Immature natural killer cell (primary cell): ENCODE data around the gene LPAR6. TPM values are rescaled to one million over a fixed set of nuclear protein-coding genes. Genes with fewer than 3 reads are reported as not detected.

Source experiments
- DNase-seq, 3 donors: peaks; one replicate each; pipeline ENCODE4 v3.0.0; 2022; ENCODE audit warnings: mixed read lengths in 1 of 3
- H3K27ac Mint-ChIP-seq, 6 donors: one replicate each; pipeline ENCODE4 v1.8.0; 2020; ENCODE audit warnings: mixed read lengths in 6 of 6, mild to moderate bottlenecking in 5 of 6, inconsistent platforms in 4 of 6, moderate library complexity in 3 of 6
- H3K27me3 Mint-ChIP-seq, 3 donors: one replicate each; pipeline ENCODE4 v1.8.0; 2020 to 2021; ENCODE audit warnings: low read depth in 3 of 3, mild to moderate bottlenecking in 3 of 3, mixed read lengths in 3 of 3, moderate library complexity in 3 of 3, inconsistent platforms in 1 of 3
- H3K36me3 Mint-ChIP-seq, 3 donors: one replicate each; pipeline ENCODE4 v1.8.0; 2020; ENCODE audit warnings: mixed read lengths in 3 of 3, inconsistent platforms in 2 of 3, mild to moderate bottlenecking in 2 of 3
- H3K4me1 Mint-ChIP-seq, 2 donors: one replicate each; pipeline ENCODE4 v1.8.0; 2020; ENCODE audit warnings: inconsistent platforms in 2 of 2, mild to moderate bottlenecking in 2 of 2, mixed read lengths in 2 of 2, moderate library complexity in 1 of 2
- H3K4me3 Mint-ChIP-seq, 5 donors: one replicate each; pipeline ENCODE4 v1.8.0; 2020; ENCODE audit warnings: mild to moderate bottlenecking in 5 of 5, mixed read lengths in 5 of 5, inconsistent platforms in 3 of 5, moderate library complexity in 3 of 5
- H3K9me3 Mint-ChIP-seq, 6 donors: one replicate each; pipeline ENCODE4 v1.8.0; 2020; ENCODE audit warnings: mild to moderate bottlenecking in 6 of 6, mixed read lengths in 6 of 6, inconsistent platforms in 4 of 6, moderate library complexity in 3 of 6
- polyA plus RNA-seq, 3 donors: library from polyadenylated mRNA; unstranded; fragments of 300-500 nt; fragmentation: Illumina TruSeq; gene quantifications; one replicate each; pipeline ENCODE4 v1.2.3, GENCODE V29; 2021

LPAR6 gene
- polyA plus RNA-seq, 3 donors from 2014 or later = 9.4 to 19.3 (median 14.6) TPM

- DNase-seq = no peak
- Mint-ChIP-seq H3K27me3 (peaks cover 0 to 2% (median 2%) of the 10 kb centered on the region in 3 donors), H3K9me3 (no peaks in the 10 kb centered on the region), H3K27ac (peak overlapping the region in 5 of 6 donors; percentile 14 to 74 (median 19)), H3K4me3 (no peak overlapping the region), H3K36me3 (peaks cover 0 to 10% (median 7%) of the 10 kb centered on the region in 3 donors), H3K4me1 (peaks cover 61 to 95% of the 10 kb centered on the region in 2 donors)
These were observed 7.0 kb downstream of the LPAR6 start for GRCh38 chr13:48405875-48406274.

- H3K27me3 Mint-ChIP-seq = peaks cover 0 to 2% (median 2%) of the 10 kb centered on the region in 3 donors
- no peak for DNase-seq
- peaks cover 57 to 92% of the 10 kb centered on the region in 2 donors for H3K4me1 Mint-ChIP-seq
- no peak overlapping the region for H3K4me3 Mint-ChIP-seq
- peaks cover 0 to 8% (median 5%) of the 10 kb centered on the region in 3 donors for H3K36me3 Mint-ChIP-seq
- H3K27ac Mint-ChIP-seq = peak overlapping the region in 5 of 6 donors; percentile 51 to 92 (median 89)
- no peaks in the 10 kb centered on the region for H3K9me3 Mint-ChIP-seq
These were observed 8.0 kb downstream of the LPAR6 start for GRCh38 chr13:48404952-48405351.

- no peak for DNase-seq
- Mint-ChIP-seq H3K27me3 (peaks cover 0 to 2% (median 0%) of the 10 kb centered on the region in 3 donors), H3K4me1 (peaks cover 49 to 82% of the 10 kb centered on the region in 2 donors), H3K9me3 (no peaks in the 10 kb centered on the region), H3K27ac (peak overlapping the region; percentile 84 to 92 (median 88)), H3K4me3 (peak overlapping the region; percentile 22 to 77 (median 50)), H3K36me3 (peaks cover 0 to 4% (median 4%) of the 10 kb centered on the region in 3 donors)
These were observed 9.0 kb downstream of the LPAR6 start for GRCh38 chr13:48403913-48404312.

- Mint-ChIP-seq H3K27ac (peak overlapping the region; percentile 84 to 92 (median 88)), H3K4me1 (peaks cover 42 to 80% of the 10 kb centered on the region in 2 donors), H3K27me3 (peaks cover 0 to 2% (median 0%) of the 10 kb centered on the region in 3 donors), H3K9me3 (no peaks in the 10 kb centered on the region), H3K36me3 (no peaks in the 10 kb centered on the region), H3K4me3 (peak overlapping the region; percentile 71 to 81 (median 74))
- DNase-seq = peak; percentile 58 to 72 (median 64)
These were observed 9.7 kb downstream of the LPAR6 start for GRCh38 chr13:48403151-48403631.

GRCh38 chr13:48402325-48402932, 10.5 kb downstream of the LPAR6 start:
- H3K27ac Mint-ChIP-seq = peak overlapping the region; percentile 76 to 88 (median 82)
- DNase-seq = no peak
- H3K36me3 Mint-ChIP-seq = no peaks in the 10 kb centered on the region
- no peaks in the 10 kb centered on the region for H3K9me3 Mint-ChIP-seq
- peak overlapping the region; percentile 39 to 74 (median 42) for H3K4me3 Mint-ChIP-seq
- H3K4me1 Mint-ChIP-seq = peaks cover 42 to 80% of the 10 kb centered on the region in 2 donors
- H3K27me3 Mint-ChIP-seq = peaks cover 0 to 2% (median 0%) of the 10 kb centered on the region in 3 donors

- Mint-ChIP-seq H3K4me1 (peaks cover 44 to 71% of the 10 kb centered on the region in 2 donors), H3K36me3 (peaks cover 0 to 7% (median 3%) of the 10 kb centered on the region in 3 donors), H3K27ac (peak overlapping the region; percentile 35 to 84 (median 77)), H3K9me3 (no peaks in the 10 kb centered on the region), H3K27me3 (peaks cover 0 to 4% (median 0%) of the 10 kb centered on the region in 3 donors), H3K4me3 (peak overlapping the region in 3 of 5 donors; percentile 18 to 51 (median 45))
- DNase-seq = no peak
These were observed 11.4 kb downstream of the LPAR6 start for GRCh38 chr13:48401480-48401879.

GRCh38 chr13:48400850-48401291, 12.0 kb downstream of the LPAR6 start:
- no peak for DNase-seq

GRCh38 chr13:48400090-48400694, 12.7 kb downstream of the LPAR6 start:
- DNase-seq = no peak
- H3K9me3 Mint-ChIP-seq = peaks cover 0 to 3% (median 0%) of the 10 kb centered on the region in 6 donors
- peak overlapping the region; percentile 36 to 84 (median 79) for H3K27ac Mint-ChIP-seq
- no peak overlapping the region for H3K4me3 Mint-ChIP-seq
- peaks cover 39 to 59% of the 10 kb centered on the region in 2 donors for H3K4me1 Mint-ChIP-seq
- H3K27me3 Mint-ChIP-seq = peaks cover 0 to 4% (median 2%) of the 10 kb centered on the region in 3 donors
- H3K36me3 Mint-ChIP-seq = peaks cover 6 to 19% (median 16%) of the 10 kb centered on the region in 3 donors

More at GRCh38 chr13:48400850-48401291, 12.0 kb downstream of the LPAR6 start:
- Mint-ChIP-seq H3K27me3 (peaks cover 0 to 4% (median 0%) of the 10 kb centered on the region in 3 donors), H3K4me1 (peaks cover 44 to 65% of the 10 kb centered on the region in 2 donors), H3K9me3 (no peaks in the 10 kb centered on the region), H3K4me3 (peak overlapping the region; percentile 27 to 81 (median 35)), H3K36me3 (peaks cover 0 to 13% (median 9%) of the 10 kb centered on the region in 3 donors), H3K27ac (peak overlapping the region; percentile 35 to 84 (median 54))

- no peak for DNase-seq
- H3K4me3 Mint-ChIP-seq = no peak overlapping the region
- H3K27me3 Mint-ChIP-seq = peaks cover 0 to 4% (median 2%) of the 10 kb centered on the region in 3 donors
- peaks cover 0 to 3% (median 0%) of the 10 kb centered on the region in 6 donors for H3K9me3 Mint-ChIP-seq
- peaks cover 27 to 42% of the 10 kb centered on the region in 2 donors for H3K4me1 Mint-ChIP-seq
- peaks cover 6 to 27% (median 23%) of the 10 kb centered on the region in 3 donors for H3K36me3 Mint-ChIP-seq
- peak overlapping the region in 4 of 6 donors; percentile 12 to 67 (median 30) for H3K27ac Mint-ChIP-seq
These were observed 14.3 kb downstream of the LPAR6 start for GRCh38 chr13:48398450-48399095.

GRCh38 chr13:48397744-48398143, 15.2 kb downstream of the LPAR6 start:
- Mint-ChIP-seq H3K4me1 (peaks cover 20 to 34% of the 10 kb centered on the region in 2 donors), H3K36me3 (peaks cover 9 to 33% (median 31%) of the 10 kb centered on the region in 3 donors), H3K9me3 (peaks cover 0 to 3% (median 0%) of the 10 kb centered on the region in 6 donors), H3K4me3 (no peak overlapping the region), H3K27me3 (peaks cover 0 to 4% (median 2%) of the 10 kb centered on the region in 3 donors), H3K27ac (peak overlapping the region in 2 of 6 donors; percentile 17 to 46)
- no peak for DNase-seq

GRCh38 chr13:48393698-48394085, 19.2 kb downstream of the LPAR6 start:
- no peak overlapping the region for H3K4me3 Mint-ChIP-seq
- no peak overlapping the region for H3K27ac Mint-ChIP-seq
- DNase-seq = no peak
- H3K9me3 Mint-ChIP-seq = peaks cover 0 to 10% (median 5%) of the 10 kb centered on the region in 6 donors
- peaks cover 2 to 9% of the 10 kb centered on the region in 2 donors for H3K4me1 Mint-ChIP-seq
- peaks cover 0 to 2% (median 2%) of the 10 kb centered on the region in 3 donors for H3K27me3 Mint-ChIP-seq
- peaks cover 14 to 57% (median 47%) of the 10 kb centered on the region in 3 donors for H3K36me3 Mint-ChIP-seq

- Mint-ChIP-seq H3K9me3 (peaks cover 0 to 10% (median 5%) of the 10 kb centered on the region in 6 donors), H3K27me3 (peaks cover 0 to 2% (median 2%) of the 10 kb centered on the region in 3 donors), H3K27ac (peak overlapping the region in 1 of 6 donors; percentile 25), H3K4me1 (peaks cover 2 to 4% of the 10 kb centered on the region in 2 donors), H3K4me3 (no peak overlapping the region), H3K36me3 (peaks cover 14 to 57% (median 50%) of the 10 kb centered on the region in 3 donors)
- no peak for DNase-seq
These were observed 19.7 kb downstream of the LPAR6 start for GRCh38 chr13:48393030-48393697.

- H3K27ac Mint-ChIP-seq = peak overlapping the region in 2 of 6 donors; percentile 12 to 73
These were observed 21.7 kb downstream of the LPAR6 start for GRCh38 chr13:48391257-48391656.

More at GRCh38 chr13:48391257-48391656, 21.7 kb downstream of the LPAR6 start:
- Mint-ChIP-seq H3K27me3 (peaks cover 0 to 2% (median 0%) of the 10 kb centered on the region in 3 donors), H3K4me3 (no peak overlapping the region), H3K36me3 (peaks cover 14 to 48% (median 44%) of the 10 kb centered on the region in 3 donors), H3K9me3 (peaks cover 0 to 10% (median 5%) of the 10 kb centered on the region in 6 donors), H3K4me1 (no peaks in the 10 kb centered on the region)
- DNase-seq = no peak
